Right ventricle myocardium superior (tissue), 1 donor: Measurements from ENCODE around the gene MVD. TPM values are rescaled to one million over a fixed set of nuclear protein-coding genes. Genes with fewer than 3 reads are reported as not detected.

Experiments
- ATAC-seq: fragments of 200-7000 bp; cut with Tn5 transposase; one replicate; pipeline ENCODE4 v1.9.1; 2020; ENCODE audit warnings: mild to moderate bottlenecking; ENCODE audit not compliant: poor library complexity
- DNase-seq: peaks from one replicate; pipeline ENCODE4 v3.0.0-alpha.2; 2020
- intact Hi-C: fragments of 100-400 bp; cut with DNase I; formaldehyde crosslinking; loops from one replicate; pipeline ENCODE4 v1.11.2; 2022
- total RNA-seq: library from RNA; stranded (reverse); fragmentation: NEBNext Ultra II Directional; extraction: Animal tissue kit (Norgen Biotek cat#: 25700); gene quantifications from one replicate; pipeline ENCODE4 v1.2.1, GENCODE V29; 2021
- donor health status: DM: no; HTN: yes; CAD: no; lungs with severe emphysema.

The MVD gene
- total RNA-seq, 1 donor from 2014 or later: 21.9 TPM

- intact Hi-C loops: no loop called here
- ATAC-seq (no peak), DNase-seq (no peak)
These were observed 35.8 kb upstream of the MVD start for GRCh38 chr16:88698646-88699045.

- ATAC-seq (no peak), DNase-seq (no peak)
- intact Hi-C loops: no loop called here
These were observed 35.1 kb upstream of the MVD start for GRCh38 chr16:88697831-88698615.

- intact Hi-C loops: no loop called here
- ATAC-seq (no peak), DNase-seq (no peak)
These were observed 34.4 kb upstream of the MVD start for GRCh38 chr16:88697116-88697830.

GRCh38 chr16:88696441-88696840 is 33.5 kb upstream of the MVD start:
- no peak for ATAC-seq
- intact Hi-C loops: no loop called here
- DNase-seq: no peak

GRCh38 chr16:88695753-88696152 is 32.9 kb upstream of the MVD start:
- ATAC-seq: no peak
- DNase-seq: no peak
- intact Hi-C loops: no loop called here

- no peak for ATAC-seq
- intact Hi-C loops: no loop called here
- DNase-seq: no peak
These were observed 32.3 kb upstream of the MVD start for GRCh38 chr16:88695218-88695617.

GRCh38 chr16:88694221-88695087 is 31.6 kb upstream of the MVD start:
- intact Hi-C loops: no loop called here
- ATAC-seq (no peak), DNase-seq (no peak)

GRCh38 chr16:88693420-88694177 is 30.7 kb upstream of the MVD start:
- ATAC-seq: no peak
- DNase-seq: no peak
- intact Hi-C loops: no loop called here

GRCh38 chr16:88692861-88693260 is 30.0 kb upstream of the MVD start:
- intact Hi-C loops: no loop called here
- ATAC-seq: no peak
- no peak for DNase-seq

GRCh38 chr16:88691924-88692560 is 29.2 kb upstream of the MVD start:
- intact Hi-C loops: no loop called here
- ATAC-seq (no peak), DNase-seq (peak; percentile 68)

- ATAC-seq (no peak), DNase-seq (no peak)
- intact Hi-C loops: no loop called here
These were observed 28.4 kb upstream of the MVD start for GRCh38 chr16:88691129-88691813.

GRCh38 chr16:88690341-88691128 is 27.6 kb upstream of the MVD start:
- DNase-seq: no peak
- intact Hi-C loops: no loop called here
- no peak for ATAC-seq

GRCh38 chr16:88688013-88688778 is 25.3 kb upstream of the MVD start:
- intact Hi-C loops: no loop called here
- ATAC-seq (no peak), DNase-seq (no peak)

GRCh38 chr16:88687676-88688012 is 24.8 kb upstream of the MVD start:
- no peak for ATAC-seq
- no peak for DNase-seq
- intact Hi-C loops: no loop called here

- no peak for ATAC-seq
- intact Hi-C loops: no loop called here
- DNase-seq: no peak
These were observed 24.3 kb upstream of the MVD start for GRCh38 chr16:88687254-88687576.

GRCh38 chr16:88686439-88687253 is 23.8 kb upstream of the MVD start, which contains the start of gene SNAI3:
Gene SNAI3 (minus strand): TSS chr16:88686507. CDS start chr16:88686406, 101 bp downstream.
- peak; percentile 94 for ATAC-seq
- peak; percentile 91 for DNase-seq

More at GRCh38 chr16:88686439-88687253, 23.8 kb upstream of the MVD start, which contains the start of gene SNAI3:
- intact Hi-C loops: no loop called here
